ENCODE measurements around the gene IDH3B. TPM values are rescaled to one million over a fixed set of nuclear protein-coding genes. Genes with fewer than 3 reads are reported as not detected.

Gene IDH3B
- polyA plus RNA-seq, 3 donors, result 102 to 224 (median 103) TPM

- no peaks in the 10 kb centered on the region for H3K4me1 Mint-ChIP-seq
- no peak for DNase-seq
- Histone ChIP-seq H3K4me1 (ENCODE audit: control insufficient read depth in 1 of 2, insufficient read depth in 2 of 2, low read length in 2 of 2) (no peaks in the 10 kb centered on the region), H3K9ac (ENCODE audit: insufficient read depth, low read length, poor library complexity, severe bottlenecking) (no peak overlapping the region), H3K9me3 (replicated peaks in 1 of 2; ENCODE audit: control insufficient read depth in 1 of 2, insufficient read depth in 1 of 2, low read length in 2 of 2) (no peaks in the 10 kb centered on the region), H4K20me1 (ENCODE audit: insufficient read depth, low read length) (no peaks in the 10 kb centered on the region), H3K4me2 (replicated peaks; ENCODE audit: extremely low read depth, low read length, poor library complexity, severe bottlenecking) (no peak overlapping the region), H2AFZ (ENCODE audit: insufficient read depth, low read depth, low read length, poor library complexity, severe bottlenecking) (no peak overlapping the region), H3K36me3 (replicated peaks in 1 of 2; ENCODE audit: control insufficient read depth in 1 of 2, insufficient read depth in 2 of 2, low read length in 2 of 2) (no peaks in the 10 kb centered on the region), H3K79me2 (ENCODE audit: insufficient read depth, low read length) (no peaks in the 10 kb centered on the region), H3K4me3 (replicated peaks in 1 of 3; ENCODE audit: low read depth in 2 of 3, low read length in 3 of 3) (no peak overlapping the region), H3K27me3 (ENCODE audit: control insufficient read depth in 2 of 2, insufficient read depth in 2 of 2, low read length in 2 of 2) (peaks cover 0 to 2% of the 10 kb centered on the region in 2 donors), H3K27ac (ENCODE audit: low read depth in 1 of 2, low read length in 2 of 2) (no peak overlapping the region)
- intact Hi-C loops (cut with micrococcal nuclease), result no loop called here
- H3K27ac Mint-ChIP-seq, result no peak overlapping the region
- no peaks in the 10 kb centered on the region for H3K36me3 Mint-ChIP-seq
- no peak overlapping the region for H3K4me3 Mint-ChIP-seq
- TF ChIP-seq CTCF (IDR thresholded peaks at IDR 0.05), result no peak
- no peaks in the 10 kb centered on the region for H3K9me3 Mint-ChIP-seq
- peaks cover 6 to 18% (median 8%) of the 10 kb centered on the region in 3 donors for H3K27me3 Mint-ChIP-seq (ENCODE audit: low read depth in 3 of 3)
- WGBS (ENCODE audit: insufficient coverage), result 39% methylated on average over 3 of the region's 4 CpGs
Observed at GRCh38 chr20:2671977-2672376, 8.0 kb upstream of the IDH3B start.

DNA sequence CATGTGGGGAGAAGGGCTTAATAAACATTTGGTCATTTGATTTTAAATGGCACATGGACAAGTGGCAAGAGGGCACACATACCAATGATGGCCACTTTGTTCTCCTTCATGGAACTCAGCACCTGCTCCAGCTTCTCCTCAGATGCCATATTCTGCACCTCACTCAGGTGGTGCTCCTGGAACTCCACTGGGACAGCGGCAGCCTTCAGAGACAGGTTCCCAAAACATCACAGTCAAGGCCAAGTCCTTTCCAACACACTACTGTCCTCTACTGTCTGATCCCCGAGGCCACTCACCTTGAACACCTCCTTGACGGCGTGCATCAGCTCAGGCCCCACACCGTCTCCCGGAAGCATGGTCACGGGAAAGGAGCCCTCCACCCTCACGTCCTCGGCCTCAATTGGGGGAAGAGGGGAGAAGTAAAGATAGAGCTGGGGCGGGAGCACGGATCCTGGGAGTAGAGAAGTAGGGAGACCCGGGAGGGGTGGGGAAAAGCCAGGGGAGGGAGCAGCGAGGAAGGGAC, 591 bp downstream of the IDH3B start:
- Histone ChIP-seq H2AFZ (ENCODE audit: insufficient read depth, low read depth, low read length, poor library complexity, severe bottlenecking) (peak overlapping the region; percentile 92), H3K36me3 (replicated peaks in 1 of 2; ENCODE audit: control insufficient read depth in 1 of 2, insufficient read depth in 2 of 2, low read length in 2 of 2) (peaks cover 39 to 41% of the 10 kb centered on the region in 2 donors), H3K27ac (ENCODE audit: low read depth in 1 of 2, low read length in 2 of 2) (peak overlapping the region; percentile 97), H3K27me3 (ENCODE audit: control insufficient read depth in 2 of 2, insufficient read depth in 2 of 2, low read length in 2 of 2) (peaks cover 0 to 2% of the 10 kb centered on the region in 2 donors), H3K4me3 (replicated peaks in 1 of 3; ENCODE audit: low read depth in 2 of 3, low read length in 3 of 3) (peak overlapping the region; percentile 79 to 98 (median 86)), H3K79me2 (ENCODE audit: insufficient read depth, low read length) (peaks cover 14% of the 10 kb centered on the region), H4K20me1 (ENCODE audit: insufficient read depth, low read length) (peaks cover 4% of the 10 kb centered on the region), H3K4me1 (ENCODE audit: control insufficient read depth in 1 of 2, insufficient read depth in 2 of 2, low read length in 2 of 2) (peaks cover 15 to 16% of the 10 kb centered on the region in 2 donors), H3K9me3 (replicated peaks in 1 of 2; ENCODE audit: control insufficient read depth in 1 of 2, insufficient read depth in 1 of 2, low read length in 2 of 2) (no peaks in the 10 kb centered on the region), H3K4me2 (replicated peaks; ENCODE audit: extremely low read depth, low read length, poor library complexity, severe bottlenecking) (peak overlapping the region; percentile 97), H3K9ac (ENCODE audit: insufficient read depth, low read length, poor library complexity, severe bottlenecking) (peak overlapping the region; percentile 71)
- H3K4me3 Mint-ChIP-seq, result peak overlapping the region; percentile 90 to 94
- peak overlapping the region; percentile 87 to 96 (median 95) for H3K27ac Mint-ChIP-seq
- peaks cover 0 to 3% (median 2%) of the 10 kb centered on the region in 7 donors for H3K9me3 Mint-ChIP-seq
- intact Hi-C loops (cut with micrococcal nuclease), result loop anchor here in 1 of 2 donors (10.0 kb wide), 1 partner anchor 139 kb away; no protein-coding TSS in a partner anchor
- WGBS (ENCODE audit: insufficient coverage), result 15% methylated on average over 3 of the region's 13 CpGs
- H3K4me1 Mint-ChIP-seq, result peaks cover 12% of the 10 kb centered on the region
- no peak for TF ChIP-seq CTCF (IDR thresholded peaks at IDR 0.05)
- peaks cover 40 to 48% of the 10 kb centered on the region in 2 donors for H3K36me3 Mint-ChIP-seq
- DNase-seq, result no peak
- peaks cover 2 to 5% (median 4%) of the 10 kb centered on the region in 3 donors for H3K27me3 Mint-ChIP-seq (ENCODE audit: low read depth in 3 of 3)

Measured in CD14-positive monocyte (primary cell).